Putamen (tissue), 1 donor: ENCODE data around the gene MEIOSIN.

Experiments
- DNase-seq: peaks from one replicate; pipeline ENCODE4 v3.0.0-alpha.2; 2016; ENCODE audit warnings: low spot score

Gene MEIOSIN

DNA sequence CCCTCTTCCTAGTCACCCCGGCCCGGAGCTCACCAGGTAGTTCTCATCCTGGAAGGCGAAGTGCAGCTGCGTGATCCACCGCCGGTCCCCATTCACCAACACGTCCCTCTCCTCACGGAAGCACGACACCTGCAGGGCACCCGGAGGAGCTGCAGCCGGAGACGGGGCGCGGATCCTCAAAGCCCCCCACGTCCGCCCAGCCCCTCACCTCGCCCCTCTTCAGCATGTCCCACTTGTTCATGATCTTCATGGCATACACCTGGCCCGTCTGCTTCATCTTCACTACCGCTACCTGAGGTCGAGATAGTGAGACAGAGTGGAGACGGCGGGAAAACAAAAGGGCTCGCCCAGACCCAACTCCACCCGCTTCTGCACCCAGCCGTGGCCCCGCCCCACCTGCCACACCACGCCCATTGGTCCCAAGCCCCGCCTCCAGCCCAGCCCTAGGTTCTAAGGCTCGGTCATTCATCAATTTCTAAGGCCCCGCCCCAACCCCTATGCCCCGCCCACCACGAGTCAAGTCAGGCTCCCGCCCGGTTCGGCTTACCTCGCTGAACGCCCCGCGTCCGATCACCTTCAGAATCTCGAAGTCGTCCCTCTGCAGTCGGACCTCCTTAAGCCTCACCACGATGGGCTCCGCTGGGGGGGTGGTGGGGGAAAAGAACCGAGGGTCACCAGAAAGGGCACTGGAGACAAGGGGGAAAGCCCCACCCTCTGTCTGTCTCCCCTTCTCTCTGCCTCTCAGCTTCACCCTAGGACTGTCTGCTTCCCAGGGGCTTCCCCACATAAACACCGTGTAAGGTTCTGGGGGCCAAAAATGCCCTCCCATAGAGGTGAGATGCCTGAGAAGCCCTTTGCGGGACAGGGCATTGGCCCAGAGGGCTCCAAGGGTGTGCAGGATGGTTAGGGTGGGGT, 46.2 kb downstream of the MEIOSIN start:
- DNase-seq: no peak

- no peak for DNase-seq
These were observed 46.9 kb downstream of the MEIOSIN start for GRCh38 chr19:45780146-45780447.

DNA sequence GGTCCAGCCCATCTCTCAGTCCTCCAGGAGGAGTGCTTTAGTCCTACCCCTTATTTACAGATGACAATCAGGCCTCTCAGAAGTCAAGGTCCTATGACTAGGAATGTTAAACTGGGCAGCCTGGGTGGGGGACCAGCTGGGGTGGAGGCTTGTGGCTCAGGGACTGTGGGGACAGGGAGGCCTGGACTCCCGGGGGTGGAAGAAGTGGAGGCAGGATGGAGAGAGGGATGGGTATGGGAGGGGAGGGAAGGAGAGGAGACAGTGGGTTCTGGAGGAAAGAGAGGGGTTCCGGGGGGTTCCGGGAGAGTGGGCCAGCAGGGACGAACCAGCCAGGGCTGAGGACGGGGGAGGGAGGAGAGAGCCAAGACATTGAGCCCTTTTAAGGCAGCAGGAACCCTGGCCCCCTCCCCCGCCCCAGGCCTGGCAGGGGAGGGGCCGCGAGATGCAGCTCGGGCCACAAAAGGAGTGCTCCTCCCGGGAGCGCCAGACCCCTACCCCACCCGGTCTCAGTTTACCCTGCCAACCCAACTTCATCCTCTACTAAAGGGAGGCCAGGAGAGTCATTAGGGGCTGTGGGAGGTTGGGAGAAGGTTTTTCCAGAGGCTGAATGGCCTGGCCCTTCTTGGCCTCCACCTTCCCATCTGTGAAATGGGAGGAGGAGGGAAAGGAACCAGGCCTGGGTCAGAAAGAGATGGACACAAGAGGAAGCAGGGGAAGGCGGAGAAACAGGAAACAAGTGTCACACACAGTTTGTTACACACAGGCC, 47.4 kb downstream of the MEIOSIN start:
- no peak for DNase-seq

DNA sequence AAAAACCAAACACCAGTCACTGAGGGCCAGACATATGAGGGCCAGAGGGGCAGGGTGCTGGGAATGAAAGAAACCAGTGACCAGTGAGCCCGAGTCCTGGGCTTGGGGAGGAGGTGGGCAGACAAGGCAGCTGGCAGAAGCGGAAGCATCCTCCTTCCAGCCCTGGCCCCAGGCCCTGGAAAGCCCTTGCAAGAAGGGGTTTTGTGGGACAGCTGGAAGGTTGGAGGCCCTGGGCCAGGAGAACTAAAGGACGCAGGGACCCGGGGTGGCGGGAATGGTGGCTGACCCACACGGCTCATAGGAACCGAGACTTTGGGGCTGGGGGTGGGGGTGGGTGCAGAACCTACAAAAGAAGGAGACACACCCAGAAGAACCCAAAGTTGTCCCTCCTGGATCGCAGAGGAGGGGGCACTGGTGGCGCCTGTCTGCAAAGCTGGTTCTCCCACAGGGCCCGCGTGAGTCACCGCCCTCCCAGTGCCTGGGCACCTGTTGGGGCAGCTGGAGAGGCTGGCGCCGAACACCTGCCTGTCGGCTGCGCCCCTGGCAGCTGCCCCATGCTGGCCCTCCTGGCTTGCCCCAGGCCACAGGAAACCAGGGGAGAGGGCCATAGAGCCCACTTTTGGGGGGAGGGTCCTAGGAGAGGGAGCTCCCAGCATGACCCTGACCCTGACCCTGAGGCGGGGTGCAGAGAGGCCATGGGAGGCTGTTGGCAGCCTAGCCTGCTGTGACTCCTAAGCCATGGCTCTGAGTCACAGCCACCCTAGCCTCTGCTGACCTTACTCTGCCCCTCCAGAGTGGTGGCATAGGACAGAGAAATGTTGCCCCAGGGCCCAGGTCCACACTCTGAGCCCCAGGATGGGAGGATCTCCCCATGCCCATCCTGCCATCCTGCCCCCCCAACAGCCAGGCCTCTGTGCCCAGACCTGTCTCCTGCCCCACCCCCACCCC, 48.2 kb downstream of the MEIOSIN start:
- no peak for DNase-seq

- no peak for DNase-seq
These were observed 49.0 kb downstream of the MEIOSIN start, which contains the start of gene DMPK for GRCh38 chr19:45782162-45782691. Gene DMPK, minus strand, starts transcription at chr19:45782490. Its CDS starts 138 bp downstream, at chr19:45782352.

DNA sequence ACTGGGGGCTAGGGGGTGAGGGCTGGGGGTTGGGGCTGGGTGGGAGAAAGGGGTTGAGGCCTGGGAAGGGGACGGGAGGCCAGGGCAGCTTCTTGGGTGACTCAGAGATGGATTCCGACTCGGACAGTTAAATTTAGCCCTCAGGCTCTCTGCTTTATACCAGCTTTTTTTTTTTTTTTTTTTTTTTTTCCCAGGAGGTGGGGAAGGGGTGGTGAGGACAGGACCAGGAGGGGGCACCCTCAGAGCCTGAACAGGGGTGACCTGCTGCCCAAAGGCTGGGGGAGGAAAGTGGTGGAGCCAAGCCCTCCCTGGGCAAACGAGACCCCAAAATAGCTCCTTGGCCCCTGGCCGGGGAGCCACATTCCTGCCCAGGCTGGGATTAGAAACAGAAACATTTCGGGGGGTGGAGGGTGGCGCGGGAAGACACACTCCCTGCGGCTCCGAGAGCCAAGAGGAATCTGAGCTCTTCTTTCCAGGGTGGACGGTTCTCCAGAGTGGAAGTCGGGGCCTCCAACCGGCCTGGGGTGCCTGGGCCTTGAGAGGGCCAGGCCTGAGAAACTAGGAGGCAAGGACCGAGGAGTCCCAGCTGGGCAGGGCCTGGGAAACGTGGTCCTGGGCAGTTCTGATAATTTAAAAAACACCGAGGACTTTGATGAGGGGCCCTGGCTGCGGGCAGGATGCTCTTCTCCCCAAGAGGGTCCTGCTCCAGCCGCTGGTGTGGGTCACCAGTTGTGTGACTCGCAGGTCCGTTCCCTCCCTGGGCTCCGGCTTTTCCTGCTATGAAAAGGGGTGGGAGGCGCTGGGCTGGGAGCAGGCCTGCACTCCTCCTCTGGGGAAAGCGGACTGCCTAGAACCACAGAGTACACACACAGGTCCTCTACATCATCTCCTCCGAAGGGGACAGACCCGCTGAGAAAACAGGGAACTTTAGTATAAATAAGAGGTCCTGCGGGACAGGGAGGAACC, 49.9 kb downstream of the MEIOSIN start:
- no peak for DNase-seq

GRCh38 chr19:45784096-45784495, 50.9 kb downstream of the MEIOSIN start:
- no peak for DNase-seq

DNA sequence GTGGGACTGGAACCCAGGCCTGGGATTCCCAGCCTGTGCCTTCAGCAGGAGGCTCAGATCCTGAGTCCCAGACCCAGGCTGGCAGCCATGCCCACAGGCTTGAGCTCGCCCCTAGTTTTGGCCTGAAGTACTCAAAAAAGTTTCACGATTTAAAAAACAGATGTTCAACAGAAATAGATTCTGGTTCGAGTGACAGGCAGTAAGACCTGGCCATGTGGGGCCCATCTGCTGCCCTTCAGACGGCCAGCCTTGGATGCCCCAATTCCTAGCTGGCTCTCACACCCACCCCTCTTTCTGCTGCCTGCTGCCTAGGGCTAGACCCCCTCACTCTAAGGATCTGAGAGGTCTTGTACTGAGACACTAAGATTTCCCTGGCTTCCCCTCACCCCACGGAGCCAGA, 51.9 kb downstream of the MEIOSIN start:
- DNase-seq: no peak

DNA sequence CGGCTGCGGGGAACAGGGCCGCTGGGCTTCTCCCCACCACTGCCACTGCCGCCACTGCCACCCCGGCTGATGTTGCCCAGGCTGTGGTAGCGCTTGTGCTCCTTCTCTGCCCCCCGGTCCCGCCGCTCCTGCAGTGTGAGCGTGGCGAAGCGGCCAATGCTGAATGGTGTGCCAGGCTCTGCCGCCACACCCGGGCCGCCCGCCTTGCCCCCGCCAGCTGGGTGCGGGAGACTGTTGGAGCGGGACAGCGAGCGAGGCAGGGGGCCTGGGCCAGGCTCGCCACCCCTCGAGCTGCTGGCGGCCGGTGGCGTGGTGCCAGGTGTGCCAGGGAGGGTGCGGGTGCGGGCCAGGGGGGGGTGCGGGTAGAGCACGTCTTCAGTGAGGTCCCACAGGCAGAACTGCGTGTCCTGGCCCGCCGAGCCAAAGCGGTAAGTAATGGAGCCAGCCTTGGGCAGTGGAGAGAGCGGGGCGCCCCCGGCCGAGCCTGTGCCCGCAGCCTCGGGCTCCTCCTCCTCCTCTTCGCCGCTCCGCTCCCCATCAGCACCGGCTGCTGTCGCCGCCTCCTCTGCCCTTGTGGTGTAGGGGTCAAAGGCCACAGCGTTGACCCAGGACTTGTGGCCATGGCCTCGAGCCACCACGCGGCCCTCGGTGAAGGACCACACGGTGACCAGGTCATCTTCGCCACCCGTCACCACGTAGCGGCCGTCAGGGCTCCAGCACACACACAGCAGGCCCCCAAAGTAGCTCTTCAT, 52.7 kb downstream of the MEIOSIN start:
- DNase-seq: no peak

- no peak for DNase-seq
These were observed 53.3 kb downstream of the MEIOSIN start for GRCh38 chr19:45786533-45786894.

DNA sequence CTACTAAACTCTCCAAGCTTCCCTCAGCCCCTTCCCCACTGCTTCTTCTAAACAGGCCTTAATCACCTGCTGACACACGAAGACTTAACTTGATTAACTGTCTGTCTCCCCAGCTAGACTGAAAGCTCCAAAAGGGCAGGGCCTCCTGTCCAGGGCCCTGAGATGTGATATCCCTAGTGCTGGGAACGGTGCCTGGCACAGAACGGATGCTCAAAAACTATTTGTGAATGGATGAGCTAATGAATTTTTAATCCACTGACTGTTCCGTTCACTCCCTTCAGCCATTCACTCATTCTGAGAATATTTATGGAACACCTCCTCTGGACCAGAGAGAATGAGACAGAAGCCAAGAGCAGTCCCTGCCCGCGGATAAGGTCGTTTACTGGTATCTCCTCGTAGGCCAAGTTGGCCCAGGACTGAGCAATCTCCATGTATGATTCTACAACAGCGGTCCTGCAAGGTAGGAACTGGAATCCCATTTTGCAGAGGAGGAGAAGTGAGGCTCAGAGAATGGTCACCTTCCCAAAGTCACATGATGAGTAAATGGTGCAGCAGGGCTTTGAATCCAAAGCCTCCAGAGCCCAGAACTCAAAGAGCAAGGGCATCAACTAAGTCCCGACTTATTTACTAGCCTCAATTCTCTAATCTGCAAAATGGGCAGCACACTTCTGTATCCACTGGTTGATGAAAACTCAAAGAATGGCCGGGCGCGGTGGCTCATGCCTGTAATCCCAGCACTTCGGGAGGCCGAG, 56.0 kb downstream of the MEIOSIN start:
- DNase-seq: no peak

DNA sequence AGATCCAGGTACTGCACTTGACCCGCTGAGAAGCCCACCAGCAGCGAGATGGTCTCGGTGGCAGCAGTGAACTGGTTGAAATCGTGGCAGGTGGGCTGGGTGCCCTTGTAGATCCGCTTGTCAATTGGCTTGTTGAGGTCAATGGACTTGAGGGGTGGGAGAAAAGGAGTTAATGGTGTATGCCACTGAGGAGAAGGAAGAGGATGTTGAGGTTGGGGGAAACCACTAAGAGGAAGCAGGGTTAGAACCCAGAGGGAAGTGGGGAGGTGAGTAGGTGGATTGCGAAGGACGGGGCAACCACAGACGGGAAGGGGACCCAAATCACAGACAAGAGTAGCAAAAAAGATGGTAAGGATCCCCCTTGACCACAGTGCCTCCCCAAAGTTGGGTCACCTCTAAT, 57.7 kb downstream of the MEIOSIN start:
- no peak for DNase-seq

GRCh38 chr19:45791744-45792469, 58.7 kb downstream of the MEIOSIN start:
- no peak for DNase-seq

DNA sequence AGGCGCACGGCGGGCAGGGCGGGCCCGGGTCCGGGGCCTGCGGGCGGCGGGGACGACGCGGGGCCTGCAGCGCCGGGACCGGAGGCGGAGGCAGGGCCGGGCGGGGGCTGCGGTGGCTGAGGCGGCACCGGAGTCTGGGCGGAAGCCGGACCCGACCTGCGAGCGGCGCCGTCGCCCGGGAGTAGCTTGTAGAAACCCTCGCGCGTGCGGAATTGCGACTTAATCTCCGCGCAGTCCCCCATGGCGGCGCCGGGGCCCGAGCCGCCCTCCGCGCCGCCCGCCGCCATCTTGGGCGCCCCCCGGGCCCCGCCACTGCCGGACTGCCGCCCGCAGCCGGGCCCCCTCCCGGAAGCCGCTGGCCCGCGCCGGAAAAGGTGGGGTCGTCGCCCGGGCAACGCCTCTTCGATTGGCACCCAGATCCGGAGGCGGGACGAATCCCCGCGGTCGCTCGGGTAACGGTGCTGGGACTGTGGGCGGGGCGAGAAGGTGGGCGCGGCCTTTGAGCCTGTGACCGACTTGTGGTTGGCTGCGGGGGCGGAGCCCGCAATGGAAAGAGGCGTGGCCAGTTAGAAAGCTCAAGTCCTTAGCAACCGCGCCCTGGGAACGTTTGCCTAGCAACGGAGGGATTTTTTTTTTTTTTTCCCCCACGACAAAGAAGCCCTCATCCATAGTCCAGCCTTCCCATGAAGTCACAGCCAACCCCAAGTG, 59.4 kb downstream of the MEIOSIN start, which contains the start of gene DMWD:
TSS of gene DMWD (minus strand) at position 376 of the 708 bp plus-strand sequence. CDS start at position 287, 89 bp downstream.
- DNase-seq: peak; percentile 98

GRCh38 chr19:45793178-45793564, 59.9 kb downstream of the MEIOSIN start:
- DNase-seq: no peak

DNA sequence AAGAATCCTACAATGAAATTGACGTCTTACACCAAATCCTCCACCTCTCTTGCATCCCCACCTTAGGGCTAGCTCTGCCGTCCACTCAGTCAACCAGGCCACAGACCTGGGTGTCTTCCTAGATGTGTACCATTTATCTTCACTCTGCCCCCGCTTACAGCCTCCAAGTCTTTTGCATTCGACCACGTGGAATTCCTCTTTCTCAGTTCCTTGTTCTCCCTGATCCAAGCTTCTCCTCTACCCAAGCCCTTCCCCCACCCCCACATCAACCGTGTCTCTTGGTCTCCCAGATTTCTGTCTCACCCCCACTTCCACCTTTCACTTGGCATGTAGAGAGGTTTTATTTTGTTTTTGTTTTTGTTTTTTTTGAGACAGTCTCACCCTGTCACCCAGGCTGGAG, 60.6 kb downstream of the MEIOSIN start:
- no peak for DNase-seq

DNA sequence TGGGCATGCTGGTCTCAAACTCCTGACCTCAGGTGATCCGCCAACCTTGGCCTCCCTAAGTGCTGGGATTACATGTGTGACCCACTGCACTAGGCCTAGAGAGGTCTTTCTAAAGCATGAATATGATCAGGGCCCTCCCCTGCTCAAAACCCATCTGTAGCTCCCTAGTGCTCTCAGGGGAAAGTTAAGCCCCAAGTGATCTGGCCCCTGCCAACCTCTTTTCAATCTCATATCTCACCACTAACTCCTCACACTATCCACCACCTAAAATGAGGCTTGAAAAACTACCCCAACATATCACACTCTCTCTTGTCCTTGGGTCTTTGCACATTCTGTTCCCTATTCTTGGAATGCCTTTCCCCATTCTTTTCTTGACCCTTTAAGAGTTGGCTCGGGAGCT, 61.4 kb downstream of the MEIOSIN start:
- no peak for DNase-seq

DNA sequence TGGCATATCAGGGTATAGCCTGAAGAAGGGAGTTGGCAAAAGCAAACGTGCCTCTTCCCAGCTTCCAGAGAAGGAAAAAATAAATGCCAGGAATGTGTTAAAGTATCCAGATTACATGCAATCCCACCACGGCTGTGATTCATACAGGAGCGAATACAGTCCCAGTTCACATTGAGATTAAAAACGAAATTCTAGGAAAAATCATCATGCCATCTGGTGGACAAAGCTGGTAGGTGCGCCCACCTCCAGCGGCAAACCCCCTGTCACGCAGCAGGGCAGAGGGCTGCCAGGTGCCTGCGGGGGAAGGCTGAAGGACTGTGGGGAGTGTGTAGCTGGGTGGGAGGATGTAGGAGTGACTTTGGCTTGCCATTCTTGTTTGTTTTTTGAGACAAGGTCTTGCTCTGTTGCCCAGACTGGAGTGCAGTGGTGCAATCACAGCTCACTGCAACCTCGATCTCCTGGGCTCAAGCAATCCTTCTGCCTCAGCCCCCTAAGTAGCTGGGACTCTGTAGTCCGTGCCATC, 65.8 kb downstream of the MEIOSIN start:
- no peak for DNase-seq
